Measurements from ENCODE around the gene LSM14A. TPM values are rescaled to one million over a fixed set of nuclear protein-coding genes. Genes with fewer than 3 reads are reported as not detected.

The LSM14A gene
- total and polyA plus RNA-seq, 2 of the 8 experiments (the other 6 are each of a cell fraction or from before 2014, with no cell fraction given): 117 to 195 TPM

- CTCF ChIA-PET (ENCODE audit: partially characterized antibody): interaction anchor here (0.6 to 2.1 kb wide), 11 partner anchors 22 to 466 kb away, joined by 3 to 12 read pairs (median 3); no protein-coding TSS in a partner anchor
- no peak for FAIRE-seq
Observed at GRCh38 chr19:34243876-34244578, 71.7 kb downstream of the LSM14A start.

More at GRCh38 chr19:34243876-34244578, 71.7 kb downstream of the LSM14A start:
- Histone ChIP-seq H3K79me1 (ENCODE audit: low read depth, low read length) (no peaks in the 10 kb centered on the region), H3K27ac (ENCODE audit: low read depth, low read length) (no peak overlapping the region), H3K36me3 (ENCODE audit: control insufficient read depth in 2 of 4, insufficient read depth in 4 of 4, low read length in 3 of 4) (no peaks in the 10 kb centered on the region), H3K23ac (ENCODE audit: insufficient read length) (no peak overlapping the region), H3K4me1 (replicated peaks in 1 of 4; ENCODE audit: control insufficient read depth in 3 of 4, insufficient read depth in 4 of 4, low read length in 3 of 4) (peaks cover 0 to 3% (median 0%) of the 10 kb centered on the region in 4 experiments; a peak in 1 of 7 replicates), H3K4ac (replicated peaks; ENCODE audit: insufficient read length, low read depth, low read length) (no peak overlapping the region), H3K4me3 (ENCODE audit: extremely low read depth in 1 of 4, insufficient read depth in 2 of 4, low read depth in 3 of 4, low read length in 4 of 4) (no peak overlapping the region), H2AK5ac (ENCODE audit: low read depth, low read length) (0 out of 2 replicates have a peak overlapping the region, but pooled peaks have one; percentile 39), H3K23me2 (ENCODE audit: low read depth, low read length) (no peaks in the 10 kb centered on the region), H3K14ac (ENCODE audit: insufficient read length) (no peak overlapping the region), H4K20me1 (replicated peaks in 1 of 2; ENCODE audit: control insufficient read depth in 1 of 2, insufficient read depth in 2 of 2, low read length in 2 of 2) (no peaks in the 10 kb centered on the region), H3K9ac (replicated peaks in 1 of 4; ENCODE audit: extremely low read depth in 1 of 4, low read depth in 3 of 4, low read length in 3 of 4) (no peak overlapping the region), H2BK20ac (ENCODE audit: low read length) (no peak overlapping the region), H3K4me2 (ENCODE audit: insufficient read depth in 1 of 2, low read depth in 2 of 2, low read length in 2 of 2) (no peak overlapping the region), H3K56ac (replicated peaks; ENCODE audit: insufficient read length, low read depth, low read length) (no peak overlapping the region), H2AFZ (ENCODE audit: low read length) (no peak overlapping the region), H2BK120ac (replicated peaks; ENCODE audit: low read depth, low read length) (no peak overlapping the region), H2BK15ac (ENCODE audit: low read length) (peak overlapping the region; percentile 72; the same call in 1 of the 2 replicates), H3K27me3 (replicated peaks in 1 of 4; ENCODE audit: control insufficient read depth in 3 of 4, extremely low read depth in 1 of 4, insufficient read depth in 3 of 4, low read length in 3 of 4) (no peaks in the 10 kb centered on the region), H2BK12ac (ENCODE audit: low read depth, low read length) (0 out of 2 replicates have a peak overlapping the region, but pooled peaks have one; percentile 9), H4K5ac (ENCODE audit: insufficient read length, low read depth, low read length) (no peak overlapping the region), H3K18ac (ENCODE audit: extremely low read depth, low read length) (no peak overlapping the region), H2BK5ac (ENCODE audit: low read depth, low read length) (0 out of 2 replicates have a peak overlapping the region, but pooled peaks have one; percentile 24), H4K8ac (ENCODE audit: extremely low read depth, insufficient read depth, low read length) (no peak overlapping the region), H3K9me3 (ENCODE audit: insufficient read depth in 2 of 2, low read depth in 1 of 2, low read length in 1 of 2) (no peaks in the 10 kb centered on the region), H4K91ac (replicated peaks; ENCODE audit: insufficient read length, low read length) (no peak overlapping the region), H3K79me2 (ENCODE audit: control insufficient read depth in 1 of 2, insufficient read depth in 2 of 2, low read length in 2 of 2) (no peaks in the 10 kb centered on the region)
- no peak for TF ChIP-seq POLR2A (IDR thresholded peaks at IDR 0.05; ENCODE audit: control extremely low read depth in 1 of 2, low read depth in 2 of 2, low read length in 2 of 2)
- no peak for TF ChIP-seq NRF1 (IDR thresholded peaks at IDR 0.05; ENCODE audit: low read depth, low read length)
- no peak for DNase-seq (ENCODE audit: low read depth in 1 of 2, low spot score in 2 of 2)
- 92% methylated on average over 17 of the region's 17 CpGs; no CpG with 5 or more reads in 1 of the 2 experiments for WGBS, 2 experiments (ENCODE audit: extremely low coverage in 1 of 2, insufficient coverage in 1 of 2, insufficient read length in 1 of 2, insufficient replicate concordance in 2 of 2, low coverage in 1 of 2, low lambda C conversion rate in 2 of 2, missing lambda C conversion rate in 1 of 2)
- POLR2A ChIA-PET (ENCODE audit: partially characterized antibody): interaction anchor here (1.0 to 1.5 kb wide), 3 partner anchors 8 to 71 kb away, joined by 3 to 5 read pairs (median 5); partner anchors contain the start of gene LSM14A
